Stimulated activated CD4-positive, alpha-beta T cell treated with anti-CD3 and anti-CD28 coated beads, Interleukin-1b, Interleukin-23, amount 100 ng/mL, for 24 hours (primary cell): ENCODE measurements around the gene TOGARAM2.
"Not testable (repeated sequence)": the region's sequence is repeated elsewhere in the genome, so short reads cannot be mapped to it uniquely, and the experiment has no call there.

Experiments used
- DNase-seq, 4 experiments: peaks; one replicate each; pipeline ENCODE4 v3.0.0-alpha.2; 2020; ENCODE audit warnings: low read depth in 4 of 4, low spot score in 1 of 4

The TOGARAM2 gene

DNA sequence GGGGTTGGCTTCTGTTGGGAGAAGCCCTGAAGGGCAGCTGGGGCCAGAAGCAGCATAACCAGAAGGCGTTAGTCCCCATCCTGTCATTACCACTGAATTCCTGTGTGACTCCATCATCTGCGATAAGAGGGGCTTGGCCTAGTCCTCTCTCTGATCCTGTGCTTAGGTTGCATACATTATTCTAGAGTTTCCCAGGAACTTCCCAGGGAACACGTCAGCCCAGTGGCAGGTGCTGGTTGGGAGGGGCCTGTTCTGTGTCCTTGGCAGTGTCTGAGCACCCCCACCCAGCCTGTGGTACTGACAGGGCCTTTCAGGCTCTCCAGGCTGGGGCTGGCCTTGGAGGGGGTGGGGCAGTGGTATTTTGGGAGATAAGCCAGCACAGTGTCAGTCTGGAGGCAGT lies 4.5 kb upstream of the TOGARAM2 start:
- DNase-seq: no peak

DNA sequence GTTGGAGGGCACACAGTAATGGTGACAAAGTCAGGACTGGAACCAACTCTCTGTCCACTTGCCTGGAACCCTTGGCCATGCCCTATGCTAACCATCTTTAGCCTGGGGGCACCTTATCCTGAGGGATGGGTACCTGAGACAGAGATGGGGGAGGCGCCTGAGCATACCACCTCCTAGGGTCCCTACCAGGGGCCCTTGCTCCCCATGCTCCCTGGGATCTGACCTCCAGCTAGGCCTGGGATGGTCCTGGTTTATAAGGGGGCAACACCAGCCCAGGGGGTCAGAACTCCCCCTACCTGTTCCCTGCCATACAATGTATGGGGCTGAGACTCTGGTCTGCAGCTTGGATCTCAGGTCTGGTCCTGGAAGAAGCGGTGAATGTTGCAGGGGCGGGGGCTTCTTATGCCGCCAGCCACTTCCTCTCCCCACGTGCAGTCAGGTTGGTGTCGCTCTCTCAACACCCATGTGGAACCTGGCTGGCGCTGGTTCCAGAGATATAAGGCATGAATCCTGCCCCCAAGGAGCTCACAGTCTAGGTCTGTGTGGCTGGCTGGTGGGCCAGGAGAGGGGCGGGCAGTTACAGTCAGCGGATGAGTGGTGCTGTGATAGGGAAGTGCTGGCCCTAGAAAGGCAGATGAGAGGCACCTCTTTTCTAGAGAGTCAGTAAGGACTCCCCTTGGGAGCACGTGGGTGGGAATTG lies 3.8 kb upstream of the TOGARAM2 start:
- DNase-seq: no peak

DNA sequence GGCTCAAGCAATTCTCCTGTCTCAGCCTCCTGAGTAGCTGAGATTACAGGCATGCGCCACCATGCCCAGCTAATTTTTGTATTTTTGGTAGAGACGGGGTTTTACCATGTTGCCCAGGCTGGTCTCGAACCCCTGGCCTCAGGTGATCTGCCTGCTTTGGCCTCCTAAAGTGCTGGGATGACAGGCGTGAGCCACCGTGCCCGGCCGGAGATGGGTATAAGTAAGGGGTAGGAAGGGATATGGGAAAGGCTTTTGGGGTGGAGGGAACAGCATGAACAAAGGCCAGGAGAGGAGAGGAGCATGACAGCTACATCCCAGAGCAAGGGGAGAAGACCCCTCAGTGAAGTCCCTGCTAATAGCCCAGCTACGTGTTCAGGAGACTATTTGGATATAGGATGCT lies 3.1 kb upstream of the TOGARAM2 start:
- not testable (repeated sequence) for DNase-seq

DNA sequence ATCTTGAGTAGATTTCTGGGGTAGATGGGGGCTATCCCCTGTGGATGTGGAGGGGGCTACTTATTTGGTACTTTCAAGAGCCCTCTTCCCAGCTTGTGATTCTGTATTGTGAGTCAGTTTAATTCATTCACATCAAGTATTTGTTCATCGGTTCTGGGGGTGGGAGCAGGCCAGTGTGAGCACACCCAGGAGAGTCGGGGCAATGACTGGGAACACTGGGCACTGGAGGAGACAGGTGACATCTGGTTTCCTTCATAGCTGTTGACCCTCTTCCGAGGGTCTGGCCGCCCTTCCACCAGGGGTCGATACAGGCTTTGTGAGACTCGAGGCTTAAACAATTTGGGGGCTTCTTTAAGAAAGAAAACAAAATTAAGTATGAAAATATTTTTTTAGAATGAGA lies 2.5 kb upstream of the TOGARAM2 start:
- DNase-seq: no peak

DNA sequence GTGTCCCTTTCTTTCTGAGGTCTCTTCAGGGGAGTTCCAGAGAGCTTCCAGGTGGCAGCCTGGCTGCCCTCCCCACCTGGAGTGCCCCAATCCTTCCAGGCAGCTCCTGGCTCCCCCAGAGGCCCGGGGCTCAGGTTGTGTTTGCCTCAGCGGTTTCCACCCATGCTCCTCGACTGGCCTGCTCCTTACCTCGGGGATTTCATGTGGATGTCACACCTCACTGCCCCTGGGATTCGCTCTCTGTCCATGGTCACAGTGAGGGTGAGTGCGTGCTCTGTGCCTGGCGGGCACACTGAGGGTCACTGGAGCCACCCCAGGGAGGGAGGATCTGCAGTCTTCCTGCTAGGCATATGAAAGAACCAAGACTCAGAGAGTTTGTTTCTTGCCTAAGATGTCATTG lies 2.1 kb upstream of the TOGARAM2 start:
- no peak for DNase-seq

DNA sequence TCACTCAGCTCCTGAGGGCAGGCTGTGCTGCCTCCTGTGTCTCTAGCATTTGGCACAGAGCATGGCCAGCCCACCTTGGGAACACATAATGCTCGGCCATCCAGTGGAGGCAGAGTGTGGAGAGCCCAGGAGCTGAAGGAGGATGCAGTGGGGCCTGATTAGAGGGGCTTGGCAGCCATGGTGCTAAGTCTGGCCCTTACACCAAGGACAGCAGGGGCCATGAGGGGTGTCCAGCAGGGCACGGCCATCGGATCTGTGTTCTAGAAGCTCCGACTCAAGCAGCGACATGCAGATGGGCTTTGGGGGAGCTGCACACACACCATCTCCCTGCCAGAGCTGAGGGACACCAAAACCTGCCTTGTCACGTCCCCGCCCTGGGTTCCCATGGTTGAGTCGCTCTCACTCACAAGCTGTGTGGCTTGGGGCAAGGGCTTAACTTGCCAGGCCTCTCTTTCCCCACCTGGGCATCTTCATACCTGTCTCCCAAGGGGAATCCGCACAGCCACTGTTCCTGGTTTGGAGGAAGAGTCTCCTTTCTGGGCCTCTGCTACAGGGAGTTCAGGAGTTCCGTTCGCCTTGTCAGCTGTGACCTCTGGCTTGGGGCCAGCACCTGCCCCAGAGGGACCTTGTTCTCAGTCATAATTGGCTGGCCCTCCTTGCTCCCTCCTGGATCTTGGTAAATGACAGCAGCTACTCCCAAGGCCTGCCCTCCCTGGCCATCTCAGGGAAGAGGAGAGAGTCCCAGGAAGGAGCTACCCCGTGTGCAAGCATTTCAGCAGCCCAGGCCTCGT lies 1.3 kb upstream of the TOGARAM2 start:
- DNase-seq: no peak

DNA sequence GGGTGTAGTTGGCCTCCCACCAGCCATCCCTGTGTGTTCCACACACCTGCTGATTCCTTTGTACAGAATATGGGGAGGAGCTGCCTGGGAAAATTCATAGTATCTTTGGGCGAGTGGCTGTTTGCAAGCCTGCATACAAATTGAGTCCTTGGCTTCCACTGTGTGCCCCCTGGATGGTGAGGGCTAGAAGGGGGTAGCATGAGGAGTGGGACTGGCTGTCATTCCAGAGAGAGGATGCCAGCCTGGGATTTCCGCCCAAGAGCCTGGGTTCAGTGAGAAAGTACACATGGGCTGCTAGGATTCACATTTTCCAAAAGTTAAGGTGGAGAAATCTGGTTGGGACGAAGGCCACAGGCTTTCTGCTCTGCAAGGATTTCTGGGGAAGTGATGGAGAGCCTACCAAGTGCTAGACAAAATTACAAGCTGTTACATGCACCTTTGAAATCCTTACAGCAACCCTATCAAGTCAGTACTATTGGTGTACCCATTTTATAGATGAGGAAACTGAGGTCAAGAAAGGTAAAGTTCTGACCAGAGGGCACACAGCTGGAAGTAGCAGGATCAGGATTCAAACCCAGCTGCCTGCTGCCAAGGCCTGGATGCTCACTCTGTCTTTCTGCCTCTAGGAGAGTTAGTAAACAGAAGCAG lies 606 bp upstream of the TOGARAM2 start:
- no peak for DNase-seq

DNA sequence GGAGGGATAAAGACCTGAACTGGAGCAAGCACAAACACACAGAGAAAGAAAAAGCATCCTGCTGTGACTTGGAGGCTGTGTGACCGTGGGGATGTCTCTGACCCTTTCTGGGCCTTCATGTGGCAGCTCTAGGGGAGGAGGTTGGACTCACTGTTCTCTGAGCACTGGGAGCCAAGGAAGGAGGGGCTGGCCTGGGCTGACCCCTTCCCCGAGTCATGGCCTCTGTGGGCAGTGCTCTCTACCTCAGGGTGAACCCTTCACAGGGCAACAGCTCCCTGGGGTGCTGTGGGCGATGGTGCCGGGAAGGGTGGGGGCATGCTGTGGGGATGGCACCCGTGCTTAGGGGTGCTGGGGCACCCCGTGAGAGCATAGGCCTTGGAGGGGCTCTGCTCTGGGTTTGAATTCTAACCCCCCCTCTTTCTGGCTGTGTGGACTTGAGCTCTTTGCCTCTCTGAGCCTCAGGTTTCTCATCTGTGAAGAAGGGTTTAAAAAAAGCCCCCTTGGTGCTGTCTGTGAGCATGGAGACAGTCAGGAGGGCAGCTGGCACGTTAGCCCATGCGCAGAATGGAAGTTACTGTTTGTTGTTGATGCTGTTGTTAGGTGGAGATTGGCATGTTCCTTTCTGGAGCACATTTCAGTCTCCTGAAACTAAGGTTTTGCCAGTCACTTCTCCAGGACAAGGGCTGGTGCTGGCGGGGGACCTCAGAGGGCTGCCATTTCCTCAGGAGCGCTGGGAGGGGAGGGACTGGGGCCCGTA lies 700 bp downstream of the TOGARAM2 start:
- no peak for DNase-seq

DNA sequence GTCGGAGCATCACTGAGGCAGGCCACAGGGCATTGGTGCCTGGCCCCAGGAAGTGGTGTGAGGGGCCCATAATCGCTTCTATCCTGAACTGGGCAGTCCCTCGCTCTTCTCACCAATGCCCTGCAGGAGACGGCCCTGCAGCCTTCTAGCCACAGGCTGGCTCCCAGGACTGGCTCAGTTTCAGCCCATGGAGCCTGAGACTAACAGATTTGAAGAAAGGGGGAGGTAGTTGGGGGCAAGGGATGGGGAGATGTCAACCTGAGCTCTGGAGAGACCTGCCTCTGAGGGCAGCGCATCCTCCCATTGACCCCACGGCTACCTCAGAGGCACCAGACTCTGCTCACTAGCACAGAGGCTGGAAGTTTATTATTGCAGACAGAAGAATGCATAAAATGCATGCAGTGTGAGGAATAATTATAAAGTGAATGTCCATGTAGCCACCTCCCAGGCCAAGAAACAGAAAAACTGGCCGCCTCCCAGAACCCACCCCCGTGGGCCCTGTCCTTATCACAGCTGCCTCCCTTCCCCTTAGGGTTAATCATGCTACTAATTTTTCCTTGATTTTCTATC lies 1.4 kb downstream of the TOGARAM2 start:
- no peak for DNase-seq

DNA sequence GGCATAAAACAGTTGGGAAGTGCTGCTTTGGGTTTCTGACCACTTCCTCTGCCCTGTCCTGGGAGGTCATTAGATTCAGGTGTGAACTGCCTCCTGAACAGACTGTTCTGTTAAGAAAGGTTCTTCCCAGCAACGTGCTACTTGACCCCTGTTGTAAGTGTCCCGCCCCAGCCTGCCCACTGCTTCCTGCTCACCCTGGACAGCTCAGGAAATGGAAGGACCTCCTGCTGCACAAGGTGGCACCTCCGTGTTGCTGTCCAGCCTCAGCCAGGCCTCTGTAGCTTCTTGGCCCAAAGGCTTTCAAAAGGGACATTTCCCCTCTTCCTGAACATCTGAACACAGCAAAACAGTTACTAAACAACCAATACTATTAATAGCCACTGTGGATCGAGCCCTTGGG lies 5.3 kb downstream of the TOGARAM2 start:
- no peak for DNase-seq

DNA sequence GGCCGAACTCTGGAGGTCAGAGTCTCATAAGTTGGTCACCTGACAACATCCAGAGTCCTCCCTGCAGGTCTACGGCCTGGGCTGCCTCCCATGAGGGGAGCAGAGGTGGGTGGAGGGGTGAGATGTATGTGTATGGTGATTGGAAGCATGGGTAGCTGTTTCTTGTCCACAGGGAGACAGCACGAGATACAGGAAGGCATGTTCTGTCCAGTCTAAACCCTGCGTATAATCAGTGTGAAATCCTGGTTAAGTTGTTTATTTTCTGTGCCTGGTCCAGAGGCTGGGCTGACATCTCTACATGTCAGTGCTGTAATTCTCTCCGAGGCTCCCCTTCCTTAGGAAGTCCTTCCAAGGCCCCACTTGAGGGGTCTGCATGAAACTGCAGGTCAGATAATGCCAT lies 8.9 kb downstream of the TOGARAM2 start:
- DNase-seq: no peak

DNA sequence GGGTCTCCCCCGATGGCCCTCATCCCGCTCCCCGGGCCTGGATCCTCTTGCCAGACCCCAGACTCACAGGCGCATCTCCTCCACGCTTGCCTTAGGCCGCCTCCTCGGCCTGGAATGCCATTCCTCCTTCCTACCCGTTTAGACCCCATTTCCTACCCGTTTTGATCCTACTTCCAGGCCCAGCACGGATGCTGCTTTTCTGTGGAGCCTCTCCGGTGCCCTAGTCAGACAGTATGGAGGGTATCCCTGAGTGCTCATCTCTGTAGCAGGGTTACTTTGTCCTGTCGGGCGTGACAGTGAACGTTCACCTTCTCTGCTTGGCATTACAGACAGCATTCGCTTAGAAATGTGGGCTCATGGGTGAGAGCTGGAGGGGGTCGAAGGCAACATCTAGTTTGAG lies 9.3 kb downstream of the TOGARAM2 start:
- DNase-seq: no peak

DNA sequence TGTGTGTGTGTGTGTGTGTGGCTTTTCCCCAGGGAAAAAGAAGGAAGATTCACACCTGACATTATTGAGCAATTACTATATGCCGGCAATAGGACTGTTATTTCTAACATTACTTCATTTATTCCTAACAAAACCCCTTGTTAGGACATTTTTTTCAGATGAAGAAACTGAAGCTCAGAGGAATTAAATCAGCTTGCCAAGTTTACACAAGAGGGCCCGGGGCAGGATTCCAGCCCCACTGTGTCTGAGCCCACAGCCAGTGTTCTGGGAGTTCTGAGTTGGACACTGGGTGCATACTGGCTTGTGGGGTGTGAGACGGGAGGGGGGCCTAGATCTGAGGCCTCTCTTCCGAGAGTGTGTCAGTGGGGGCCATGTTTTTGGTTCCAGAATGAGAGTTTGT lies 9.9 kb downstream of the TOGARAM2 start:
- no peak for DNase-seq

DNA sequence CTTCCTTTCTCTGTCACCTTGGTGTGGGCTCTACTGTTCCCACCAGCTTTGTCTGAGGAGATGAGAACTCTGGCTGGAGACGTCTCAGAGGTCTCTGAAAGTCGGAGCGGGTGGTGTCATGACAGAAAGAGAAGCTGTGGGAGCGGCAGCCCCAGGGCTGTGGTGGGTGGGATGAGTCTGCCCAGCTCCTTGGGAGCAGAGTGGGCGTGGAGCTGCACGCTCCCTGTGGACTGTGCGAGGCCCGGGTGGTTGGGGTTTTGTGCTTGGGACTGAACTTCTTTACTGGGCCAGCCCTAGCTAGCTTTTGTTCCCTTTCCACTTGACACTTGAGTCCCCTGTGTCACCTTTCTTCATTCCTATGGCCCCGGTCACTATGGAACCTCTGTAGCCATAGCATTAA lies 10.4 kb downstream of the TOGARAM2 start:
- DNase-seq: no peak

DNA sequence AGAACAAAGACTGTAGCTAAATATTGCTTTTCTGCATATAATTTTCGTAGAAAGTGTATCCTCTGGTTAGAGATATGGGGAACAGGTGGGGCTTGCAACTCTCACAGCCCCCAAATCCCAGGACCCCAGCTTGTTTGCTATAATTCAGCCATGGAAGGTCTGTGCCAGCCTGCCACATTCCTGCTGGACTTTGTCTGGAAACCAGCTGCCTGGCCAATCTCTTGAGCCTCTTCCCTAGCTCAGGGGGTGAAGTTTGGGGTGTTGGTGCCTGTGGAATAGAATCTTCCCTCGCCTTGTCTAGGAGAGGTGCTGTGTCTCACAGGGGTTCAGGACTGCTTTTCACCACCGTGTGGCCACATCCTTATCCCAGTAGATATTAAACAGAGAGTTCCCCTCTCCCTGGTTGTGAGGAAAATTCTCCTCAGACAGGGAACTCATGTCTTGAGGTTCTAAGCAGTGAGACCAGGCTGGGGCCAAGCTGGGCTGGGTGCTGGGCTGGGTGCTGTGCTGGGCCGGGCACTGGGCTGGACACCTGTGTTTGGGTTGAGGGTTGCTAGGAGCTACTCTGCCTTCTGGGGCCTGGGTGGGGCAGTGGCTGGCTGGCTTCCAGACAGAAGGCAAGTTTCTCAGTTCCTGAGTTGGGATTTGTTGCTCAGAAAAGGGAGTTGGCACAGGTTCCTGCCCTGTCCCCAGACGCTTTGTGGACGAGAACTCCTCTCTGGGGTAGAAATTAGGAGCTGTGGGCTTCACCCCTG lies 12.3 kb downstream of the TOGARAM2 start:
- no peak for DNase-seq

DNA sequence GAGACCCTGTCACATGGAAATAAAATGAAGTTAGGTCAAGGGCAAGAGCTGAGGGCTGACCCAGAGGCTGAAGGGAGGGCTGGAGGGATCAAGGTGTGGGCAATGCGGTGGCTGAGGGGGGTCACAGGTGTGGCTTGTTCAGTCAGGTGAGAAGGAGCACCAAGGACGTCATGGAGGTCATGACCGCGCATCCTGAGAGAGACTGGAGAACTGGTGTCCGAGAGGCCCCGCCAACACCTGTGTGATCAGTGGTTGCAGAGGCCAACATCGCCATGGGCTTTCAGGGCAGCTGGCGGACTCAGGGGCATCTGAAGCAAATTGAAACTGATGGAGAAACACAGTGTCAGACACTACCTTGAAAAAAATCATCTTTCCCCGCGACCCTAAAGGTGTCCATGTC lies 13.0 kb downstream of the TOGARAM2 start:
- no peak for DNase-seq

DNA sequence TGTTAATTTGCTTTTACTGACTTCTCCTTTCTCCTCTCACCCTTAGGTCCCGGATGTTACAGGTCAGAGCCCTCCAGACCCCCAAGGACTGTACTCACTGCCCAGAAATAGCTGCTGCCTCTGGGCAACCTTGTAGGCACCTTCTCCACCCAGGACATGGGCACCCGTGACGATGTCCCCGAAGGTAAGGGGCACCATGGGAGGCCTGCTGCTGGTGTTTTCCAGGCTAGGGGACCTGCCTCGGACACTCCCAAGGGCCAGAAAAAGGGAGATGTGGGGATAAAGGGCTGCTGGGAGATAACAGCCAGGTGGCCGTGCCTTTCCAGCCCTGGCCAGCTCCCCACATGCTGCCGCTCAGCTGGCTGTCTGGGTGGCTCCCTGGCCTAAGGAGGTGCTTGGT lies 13.6 kb downstream of the TOGARAM2 start:
- DNase-seq: no peak

DNA sequence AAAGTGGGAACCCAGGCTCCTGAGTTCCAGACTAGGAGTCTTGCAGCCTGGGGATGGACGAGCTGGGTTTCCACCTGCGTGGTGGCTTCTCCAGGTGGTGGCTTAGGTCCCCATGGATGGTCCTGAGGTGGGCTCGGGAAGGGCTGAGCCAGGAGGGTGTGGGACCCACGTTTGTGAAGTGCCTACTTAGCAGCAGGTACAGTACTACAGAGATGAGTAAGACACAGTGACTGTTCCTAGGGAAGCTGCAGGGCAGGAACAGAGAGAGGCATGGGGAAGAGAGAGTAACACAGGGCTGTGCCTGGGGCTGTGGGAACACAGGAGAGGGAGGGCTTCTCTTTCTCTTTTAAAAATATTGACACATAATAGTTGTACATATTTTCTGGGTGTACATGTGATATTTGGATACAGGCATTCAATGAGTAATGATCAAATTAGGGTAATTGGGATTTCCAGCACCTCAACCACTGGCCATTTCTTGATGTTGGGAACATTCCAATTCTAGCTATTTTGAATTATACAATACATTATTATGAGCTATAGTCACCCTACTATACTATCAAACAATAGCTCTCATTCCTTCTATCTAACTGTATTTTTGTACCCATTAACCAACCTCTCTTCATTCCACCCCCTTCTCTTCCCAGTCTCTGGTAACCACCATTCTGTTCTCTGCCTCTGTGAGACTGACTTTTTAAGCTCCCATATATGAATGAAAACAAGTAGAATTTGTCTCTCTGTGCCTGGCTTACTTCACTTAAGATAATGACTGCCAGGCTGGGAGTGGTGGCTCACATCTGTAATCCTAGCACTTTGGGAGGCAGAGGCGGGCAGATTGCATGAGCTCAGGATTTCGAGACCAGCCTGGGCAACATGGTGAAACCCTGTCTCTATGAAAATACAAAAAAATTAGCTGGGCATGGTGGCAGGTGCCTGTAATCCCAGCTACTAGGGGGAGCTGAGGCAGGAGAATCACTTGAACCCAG lies 15.0 kb downstream of the TOGARAM2 start:
- no peak for DNase-seq

DNA sequence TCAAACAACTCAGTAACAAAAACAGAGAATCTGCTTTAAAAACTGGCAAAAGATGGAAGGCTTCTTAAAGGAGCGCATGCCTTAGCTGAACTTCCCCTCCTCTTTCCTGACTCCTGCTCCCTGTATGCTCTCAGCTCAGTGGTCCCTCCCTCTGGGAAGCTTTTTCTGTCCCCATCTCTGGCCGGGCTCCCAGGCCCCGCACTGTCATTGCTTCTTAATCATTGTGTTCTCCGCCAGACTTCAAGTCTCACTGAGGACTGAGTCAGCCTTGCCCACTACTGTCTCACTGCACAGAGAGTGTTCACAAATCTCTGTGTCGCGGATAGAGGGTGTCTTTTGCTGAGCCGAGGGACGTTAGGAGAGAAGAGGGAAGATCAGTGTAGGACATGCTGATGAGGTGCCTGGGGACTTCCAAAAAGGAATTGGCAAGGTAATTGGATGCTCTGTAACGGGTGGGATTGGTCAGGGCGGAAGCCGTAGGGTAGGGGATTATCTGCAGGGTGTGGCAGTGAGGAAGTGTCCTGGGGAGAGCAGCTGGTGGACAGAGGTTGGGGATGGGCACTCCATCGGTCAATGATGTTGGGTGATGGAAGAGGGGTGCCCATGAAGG lies 16.2 kb downstream of the TOGARAM2 start:
- no peak for DNase-seq
